Adrenal gland (tissue), 12 donors: ENCODE results near the gene ANO6. TPM values are rescaled to one million over a fixed set of nuclear protein-coding genes. Genes with fewer than 3 reads are reported as not detected.
"Not testable (repeated sequence)": the region's sequence is repeated elsewhere in the genome, so short reads cannot be mapped to it uniquely, and the experiment has no call there.

Source experiments
- DNase-seq, 7 donors: peaks; one replicate each; pipeline ENCODE4 v3.0.0-alpha.2; 2019 to 2020
- H3K27ac ChIP-seq, 5 donors: fragments of 200-600 bp; sonication (generic) in 4 of 5; 1 replicate in 3 of 5; 2 replicates in 2 of 5; pipeline versions ENCODE4 v1.5.1 to v1.8.0; 2016 to 2020; ENCODE audit warnings: mild to moderate bottlenecking in 1 of 5
- H3K27me3 ChIP-seq: fragments of 200-600 bp; 2 replicates; pipeline ENCODE4 v1.8.0; 2021
- H3K36me3 ChIP-seq, 2 donors: fragments of 200-600 bp; replicated peaks in 1 of 2; 1 replicate in 1 of 2; 2 replicates in 1 of 2; pipeline versions ENCODE4 v1.5.1 to v1.8.0; 2018 to 2022
- H3K4me1 ChIP-seq, 2 donors: fragments of 200-600 bp; replicated peaks in 1 of 2; 1 replicate in 1 of 2; 2 replicates in 1 of 2; pipeline versions ENCODE4 v1.5.1 to v1.8.0; 2018 to 2021
- H3K4me3 ChIP-seq, 4 donors: fragments of 200-600 bp; sonication (generic) in 3 of 4; one replicate each; pipeline ENCODE4 v1.5.1; 2016 to 2018
- H3K9me3 ChIP-seq, 3 donors: fragments of 200-600 bp; sonication (generic) in 1 of 3; replicated peaks in 1 of 3; 1 replicate in 2 of 3; 2 replicates in 1 of 3; pipeline versions ENCODE4 v1.5.1 to v1.8.0; 2016 to 2021
- POLR2A ChIP-seq, 2 donors: fragments of 450-650 bp; IDR thresholded peaks; one replicate each; pipeline ENCODE4 v1.6.1; 2017; ENCODE audit warnings: antibody characterized with exemption in 2 of 2, mild to moderate bottlenecking in 2 of 2, moderate library complexity in 1 of 2
- WGBS, 4 donors: extraction: QIAGEN DNeasy Blood & Tissue Kit in 2 of 4; methylation state at CpG; one replicate each; pipeline versions ENCODE4 v1.1.5 to v1.1.7; 2013 to 2017; 5-methylcytosine and 5-hydroxymethylcytosine counted together
- intact Hi-C, 2 donors: fragments of 100-400 bp; cut with DNase I; formaldehyde crosslinking; loops; one replicate each; pipeline versions ENCODE4 v1.14.1 to v1.15.0; 2022 to 2023
- polyA plus RNA-seq, 3 donors: library from polyadenylated mRNA; stranded (reverse); fragments of 200-250 nt in 2 of 3; fragments of 350-450 nt in 1 of 3; fragmentation: Illumina TruSeq in 1 of 3; extraction: RNeasy Lipid Tissue Mini Kit (QIAGEN cat#74804) in 1 of 3; gene quantifications; one replicate each; pipeline ENCODE4 v1.2.3, GENCODE V29; 2013 to 2014
- total RNA-seq, 9 donors: library from RNA; depleted of rRNA in 4 of 9; stranded (reverse); fragments of >200 nt in 4 of 9; fragments of 120-200 nt in 1 of 9; fragmentation: NEBNext Ultra II Directional in 1 of 9; extraction: Animal tissue kit (Norgen Biotek cat#: 25700) in 1 of 9; gene quantifications; one replicate each; pipeline versions ENCODE4 v1.1.0 to v1.2.4, GENCODE V29; 2013 to 2023
- TF ChIP-seq, protein P1 (sequence below), 6 experiments: fragments of 450-650 bp in 4 of 6; fragments of 200-600 bp in 2 of 6; sonication (generic) in 1 of 6; IDR thresholded peaks; 1 replicate in 5 of 6; 2 replicates in 1 of 6; pipeline versions ENCODE4 v1.5.1 to v1.8.0; 2016 to 2021; ENCODE audit warnings: antibody characterized with exemption in 6 of 6, mild to moderate bottlenecking in 2 of 6, moderate library complexity in 1 of 6
- donor health status: healthy with polysubstance abuse.
- donor health status: Bipolar disorder and iron deficiency.
- donor health status: DM: yes; HTN: yes; CAD: no.
- donor health status: DM: no; HTN: no; CAD: no.
- donor health status: DM: no; HTN: no; CAD: no.
- donor health status: DM: yes; HTN: yes; CAD: no.

ANO6 gene
- total and polyA plus RNA-seq, 12 donors, result 7.5 to 92.3 (median 54.4) TPM

- H3K4me1 ChIP-seq, result peaks cover 2 to 7% of the 10 kb centered on the region in 2 donors
- H3K27ac ChIP-seq, result no peak overlapping the region
- H3K9me3 ChIP-seq, result no peaks in the 10 kb centered on the region
- DNase-seq, result no peak
- no peaks in the 10 kb centered on the region for H3K27me3 ChIP-seq
- intact Hi-C loops, result no loop called here
- H3K4me3 ChIP-seq, result no peak overlapping the region
- TF ChIP-seq, protein P1, sequence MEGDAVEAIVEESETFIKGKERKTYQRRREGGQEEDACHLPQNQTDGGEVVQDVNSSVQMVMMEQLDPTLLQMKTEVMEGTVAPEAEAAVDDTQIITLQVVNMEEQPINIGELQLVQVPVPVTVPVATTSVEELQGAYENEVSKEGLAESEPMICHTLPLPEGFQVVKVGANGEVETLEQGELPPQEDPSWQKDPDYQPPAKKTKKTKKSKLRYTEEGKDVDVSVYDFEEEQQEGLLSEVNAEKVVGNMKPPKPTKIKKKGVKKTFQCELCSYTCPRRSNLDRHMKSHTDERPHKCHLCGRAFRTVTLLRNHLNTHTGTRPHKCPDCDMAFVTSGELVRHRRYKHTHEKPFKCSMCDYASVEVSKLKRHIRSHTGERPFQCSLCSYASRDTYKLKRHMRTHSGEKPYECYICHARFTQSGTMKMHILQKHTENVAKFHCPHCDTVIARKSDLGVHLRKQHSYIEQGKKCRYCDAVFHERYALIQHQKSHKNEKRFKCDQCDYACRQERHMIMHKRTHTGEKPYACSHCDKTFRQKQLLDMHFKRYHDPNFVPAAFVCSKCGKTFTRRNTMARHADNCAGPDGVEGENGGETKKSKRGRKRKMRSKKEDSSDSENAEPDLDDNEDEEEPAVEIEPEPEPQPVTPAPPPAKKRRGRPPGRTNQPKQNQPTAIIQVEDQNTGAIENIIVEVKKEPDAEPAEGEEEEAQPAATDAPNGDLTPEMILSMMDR (IDR thresholded peaks at IDR 0.05), result no peak
- TF ChIP-seq POLR2A (IDR thresholded peaks at IDR 0.05), result no peak
- WGBS, 4 donors, result 94 to 98% (median 96%) methylated on average over 4 of the region's 4 CpGs
- H3K36me3 ChIP-seq, result no peaks in the 10 kb centered on the region
These were observed 99.6 kb downstream of the ANO6 start for GRCh38 chr12:45315462-45315861.

DNA sequence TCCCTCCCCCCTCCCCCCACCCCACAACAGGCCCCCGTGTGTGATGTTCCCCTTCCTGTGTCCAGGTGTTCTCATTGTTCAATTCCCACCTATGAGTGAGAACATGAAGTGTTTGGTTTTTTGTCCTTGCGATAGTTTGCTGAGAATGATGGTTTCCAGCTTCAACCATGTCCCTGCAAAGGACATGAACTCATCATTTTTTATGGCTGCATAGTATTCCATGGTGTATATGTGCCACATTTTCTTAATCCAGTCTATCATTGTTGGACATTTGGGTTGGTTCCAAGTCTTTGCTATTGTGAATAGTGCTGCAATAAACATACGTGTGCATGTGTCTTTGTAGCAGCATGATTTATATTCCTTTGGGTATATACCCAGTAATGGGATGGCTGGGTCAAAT is 101.4 kb downstream of the ANO6 start:
- H3K27me3 ChIP-seq, H3K4me1 ChIP-seq, H3K36me3 ChIP-seq, intact Hi-C loops, H3K9me3 ChIP-seq, DNase-seq, H3K27ac ChIP-seq, H3K4me3 ChIP-seq: not testable (repeated sequence)
- 82 to 100% (median 91%) methylated on average over 2 of the region's 3 CpGs for WGBS, 4 donors

- H3K27ac ChIP-seq, result no peak overlapping the region
- intact Hi-C loops, result no loop called here
- H3K9me3 ChIP-seq, result no peaks in the 10 kb centered on the region
- no peaks in the 10 kb centered on the region for H3K36me3 ChIP-seq
- no peaks in the 10 kb centered on the region for H3K27me3 ChIP-seq
- TF ChIP-seq, protein P1 (IDR thresholded peaks at IDR 0.05), result no peak
- no peak for TF ChIP-seq POLR2A (IDR thresholded peaks at IDR 0.05)
- 80 to 86% (median 83%) methylated on average over 4 of the region's 4 CpGs for WGBS, 4 donors
- DNase-seq, result no peak
- H3K4me1 ChIP-seq, result no peaks in the 10 kb centered on the region
- no peak overlapping the region for H3K4me3 ChIP-seq
These were observed 106.9 kb downstream of the ANO6 start for GRCh38 chr12:45322810-45323209.

DNA sequence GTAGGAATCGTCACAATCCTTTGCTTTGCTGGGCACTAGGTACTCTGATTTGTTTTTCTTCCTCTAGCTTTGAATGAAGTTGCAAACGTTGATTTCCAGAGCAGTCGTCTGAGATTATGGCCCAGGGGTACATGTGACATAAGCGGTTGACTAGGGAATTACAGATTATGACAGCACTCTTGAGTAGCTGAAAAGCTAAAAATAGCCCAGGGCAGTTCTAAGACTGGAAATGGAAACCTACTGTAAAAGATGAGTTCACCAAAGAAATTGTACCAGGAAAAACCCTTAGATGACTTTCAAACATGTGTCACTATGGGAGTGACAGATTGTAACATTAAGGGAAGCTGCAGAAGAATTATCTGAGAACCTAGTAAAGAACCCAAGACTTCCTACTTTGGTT is 108.5 kb downstream of the ANO6 start:
- H3K27ac ChIP-seq, result no peak overlapping the region
- H3K9me3 ChIP-seq, result no peaks in the 10 kb centered on the region
- no peak for DNase-seq
- TF ChIP-seq, protein P1 (IDR thresholded peaks at IDR 0.05), result no peak
- TF ChIP-seq POLR2A (IDR thresholded peaks at IDR 0.05), result no peak
- H3K4me3 ChIP-seq, result no peak overlapping the region
- 48 to 61% (median 55%) methylated on average over 4 of the region's 4 CpGs for WGBS, 4 donors
- H3K27me3 ChIP-seq, result no peaks in the 10 kb centered on the region
- H3K36me3 ChIP-seq, result no peaks in the 10 kb centered on the region
- intact Hi-C loops, result no loop called here
- peaks cover 0 to 3% of the 10 kb centered on the region in 2 donors for H3K4me1 ChIP-seq

DNA sequence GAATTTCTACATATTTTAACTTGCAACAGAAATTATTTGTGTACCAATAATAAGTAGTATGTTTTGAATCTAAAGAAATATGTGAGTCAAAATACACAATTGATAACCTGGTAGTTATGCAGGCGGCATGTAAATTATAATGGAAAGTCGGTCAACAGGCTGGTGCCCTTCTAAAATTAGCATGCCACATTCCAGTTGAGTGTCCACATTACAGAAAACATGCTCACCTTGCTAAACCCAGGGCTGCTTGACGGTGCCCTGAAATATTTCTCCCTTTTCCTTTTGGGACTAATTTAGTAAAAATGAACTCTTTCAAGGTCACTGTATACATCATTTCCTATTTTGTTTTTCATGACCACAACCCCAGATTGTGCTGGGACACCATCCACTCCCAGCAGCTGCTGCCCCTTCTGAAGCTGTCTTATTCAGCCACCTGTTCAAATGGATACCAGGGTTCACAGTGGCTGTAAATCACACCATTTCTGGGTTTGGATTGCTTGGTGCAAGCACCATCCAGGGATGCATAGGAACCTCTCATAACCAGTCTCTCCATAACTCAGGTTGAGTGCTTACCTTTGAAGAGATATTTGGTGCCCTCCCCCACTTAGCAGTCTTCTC is 110.6 kb downstream of the ANO6 start:
- Histone ChIP-seq H3K4me1 (peaks cover 0 to 18% of the 10 kb centered on the region in 2 donors), H3K27me3 (no peaks in the 10 kb centered on the region), H3K9me3 (no peaks in the 10 kb centered on the region), H3K4me3 (no peak overlapping the region), H3K36me3 (no peaks in the 10 kb centered on the region), H3K27ac (no peak overlapping the region)
- WGBS, 4 donors, result 90 to 93% (median 92%) methylated on average over 3 of the region's 3 CpGs
- TF ChIP-seq, protein P1 (IDR thresholded peaks at IDR 0.05), result no peak
- no peak for TF ChIP-seq POLR2A (IDR thresholded peaks at IDR 0.05)
- intact Hi-C loops, result no loop called here
- DNase-seq, result no peak
